NOMO-1 treated with dmso at 0.1 percent for 144 hours (cell line): ENCODE results near the gene ATP6AP1.

Experiments used
- DNase-seq: peaks from one replicate; lab custom pipeline; 2025; ENCODE audit not compliant: unreplicated experiment; lab: John Stamatoyannopoulos, UW

Gene ATP6AP1

GRCh38 chrX:154444755-154445246 is 16.3 kb downstream of the ATP6AP1 start:
- DNase-seq = no peak

- DNase-seq = no peak
These were observed 17.3 kb downstream of the ATP6AP1 start for GRCh38 chrX:154445776-154446175.

GRCh38 chrX:154446430-154446829 is 18.0 kb downstream of the ATP6AP1 start:
- no peak for DNase-seq

GRCh38 chrX:154448484-154448883 is 20.0 kb downstream of the ATP6AP1 start:
- DNase-seq = no peak

GRCh38 chrX:154449618-154450017 is 21.1 kb downstream of the ATP6AP1 start:
- no peak for DNase-seq

- DNase-seq = no peak
These were observed 21.8 kb downstream of the ATP6AP1 start for GRCh38 chrX:154450312-154450711.

- no peak for DNase-seq
These were observed 24.3 kb downstream of the ATP6AP1 start for GRCh38 chrX:154452823-154453222.

GRCh38 chrX:154457491-154458115 is 29.1 kb downstream of the ATP6AP1 start:
- no peak for DNase-seq

GRCh38 chrX:154458116-154458953 is 29.9 kb downstream of the ATP6AP1 start, which contains the start of gene PLXNA3:
Gene PLXNA3, plus strand, starts transcription at chrX:154458281. Its CDS starts 1,903 bp downstream, at chrX:154460184.
- DNase-seq = no peak

- DNase-seq = no peak
These were observed 30.7 kb downstream of the ATP6AP1 start for GRCh38 chrX:154458954-154459778.

- DNase-seq = no peak
These were observed 31.4 kb downstream of the ATP6AP1 start for GRCh38 chrX:154459832-154460231.

- DNase-seq = no peak
These were observed 31.8 kb downstream of the ATP6AP1 start for GRCh38 chrX:154460326-154460725.

- no peak for DNase-seq
These were observed 33.9 kb downstream of the ATP6AP1 start for GRCh38 chrX:154462396-154462795.

- no peak for DNase-seq
These were observed 35.2 kb downstream of the ATP6AP1 start for GRCh38 chrX:154463611-154464220.

GRCh38 chrX:154464806-154465365 is 36.4 kb downstream of the ATP6AP1 start:
- no peak for DNase-seq

GRCh38 chrX:154465601-154466000 is 37.1 kb downstream of the ATP6AP1 start:
- DNase-seq = no peak

- no peak for DNase-seq
These were observed 37.6 kb downstream of the ATP6AP1 start for GRCh38 chrX:154466036-154466435.

- DNase-seq = no peak
These were observed 38.4 kb downstream of the ATP6AP1 start for GRCh38 chrX:154466907-154467306.

GRCh38 chrX:154467556-154467955 is 39.1 kb downstream of the ATP6AP1 start:
- DNase-seq = no peak

GRCh38 chrX:154468217-154468616 is 39.7 kb downstream of the ATP6AP1 start:
- DNase-seq = no peak

GRCh38 chrX:154469114-154469513 is 40.6 kb downstream of the ATP6AP1 start:
- no peak for DNase-seq
